Parathyroid adenoma (tissue), 2 donors: ENCODE measurements around the gene CCDC141.

Experiments used
- H2AFZ ChIP-seq: fragments of 300-600 bp; sonication (generic); one replicate; pipeline ENCODE4 v1.7.0; 2017; ENCODE audit warnings: antibody characterized with exemption, mild to moderate bottlenecking
- H3K27ac ChIP-seq: fragments of 300-600 bp; sonication (generic); one replicate; pipeline ENCODE4 v1.7.0; 2017
- H3K27me3 ChIP-seq: fragments of 300-600 bp; sonication (generic); one replicate; pipeline ENCODE4 v1.7.0; 2017; ENCODE audit warnings: low read length; ENCODE audit not compliant: control insufficient read depth, insufficient read depth
- H3K36me3 ChIP-seq: fragments of 300-600 bp; sonication (generic); one replicate; pipeline ENCODE4 v1.7.0; 2017; ENCODE audit warnings: low read length; ENCODE audit not compliant: control insufficient read depth, insufficient read depth
- H3K4me1 ChIP-seq: fragments of 300-600 bp; sonication (generic); one replicate; pipeline ENCODE4 v1.7.0; 2017; ENCODE audit warnings: control low read depth
- H3K4me2 ChIP-seq: fragments of 300-600 bp; sonication (generic); one replicate; pipeline ENCODE4 v1.7.0; 2017; ENCODE audit warnings: low read length
- H3K4me3 ChIP-seq: fragments of 300-600 bp; sonication (generic); one replicate; pipeline ENCODE4 v1.7.0; 2017; ENCODE audit warnings: low read depth, low read length
- H3K79me2 ChIP-seq: fragments of 300-600 bp; sonication (generic); one replicate; pipeline ENCODE4 v1.7.0; 2017; ENCODE audit warnings: control low read depth
- H3K9ac ChIP-seq: fragments of 300-600 bp; sonication (generic); one replicate; pipeline ENCODE4 v1.7.0; 2017; ENCODE audit warnings: mild to moderate bottlenecking
- H3K9me3 ChIP-seq: fragments of 300-600 bp; sonication (generic); one replicate; pipeline ENCODE4 v1.7.0; 2017; ENCODE audit warnings: low read length; ENCODE audit not compliant: control insufficient read depth
- CTCF ChIP-seq: fragments of 300-600 bp; sonication (generic); IDR thresholded peaks from one replicate; pipeline ENCODE4 v1.7.0; 2017; ENCODE audit warnings: antibody characterized with exemption, mild to moderate bottlenecking
- donor health status: primary hyperparathyroidism.

CCDC141 gene

GRCh38 chr2:178874529-178875240 is 175.3 kb downstream of the CCDC141 start:
- Histone ChIP-seq H3K4me2 (no peak overlapping the region), H3K4me3 (no peak overlapping the region), H3K27ac (no peak overlapping the region), H2AFZ (no peak overlapping the region), H3K79me2 (no peaks in the 10 kb centered on the region), H3K9me3 (no peaks in the 10 kb centered on the region), H3K36me3 (no peaks in the 10 kb centered on the region), H3K9ac (no peak overlapping the region), H3K4me1 (no peaks in the 10 kb centered on the region), H3K27me3 (no peaks in the 10 kb centered on the region)
- TF ChIP-seq CTCF, result no peak

DNA sequence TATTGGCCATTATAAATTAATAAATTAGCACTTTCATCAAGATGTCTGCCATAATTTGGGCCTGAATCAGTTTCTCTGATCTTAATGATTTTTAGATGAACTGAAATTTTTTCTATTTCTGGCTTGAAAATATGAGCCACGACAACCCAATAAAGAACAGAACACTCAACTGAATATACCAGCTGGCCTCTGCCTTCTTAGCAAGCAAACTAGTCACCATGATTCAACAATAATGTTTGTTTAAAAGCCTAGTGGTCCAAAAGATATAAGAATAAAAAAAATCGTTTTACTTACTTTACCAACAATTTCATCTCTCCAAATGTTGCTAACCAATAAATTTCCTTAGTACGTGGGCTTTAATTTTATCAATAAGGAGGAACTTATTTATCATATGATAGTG is 176.0 kb downstream of the CCDC141 start:
- Histone ChIP-seq H3K27me3 (no peaks in the 10 kb centered on the region), H3K9me3 (no peaks in the 10 kb centered on the region), H2AFZ (no peak overlapping the region), H3K4me3 (no peak overlapping the region), H3K4me2 (no peak overlapping the region), H3K4me1 (no peaks in the 10 kb centered on the region), H3K79me2 (no peaks in the 10 kb centered on the region), H3K36me3 (no peaks in the 10 kb centered on the region), H3K9ac (no peak overlapping the region), H3K27ac (no peak overlapping the region)
- no peak for TF ChIP-seq CTCF

- Histone ChIP-seq H3K4me1 (no peaks in the 10 kb centered on the region), H2AFZ (no peak overlapping the region), H3K27me3 (no peaks in the 10 kb centered on the region), H3K79me2 (no peaks in the 10 kb centered on the region), H3K9me3 (no peaks in the 10 kb centered on the region), H3K4me3 (no peak overlapping the region), H3K27ac (no peak overlapping the region), H3K9ac (no peak overlapping the region), H3K36me3 (no peaks in the 10 kb centered on the region), H3K4me2 (no peak overlapping the region)
- TF ChIP-seq CTCF, result no peak
Observed at GRCh38 chr2:178871536-178871935, 178.4 kb downstream of the CCDC141 start.

- Histone ChIP-seq H3K4me3 (no peak overlapping the region), H3K27me3 (no peaks in the 10 kb centered on the region), H3K9ac (no peak overlapping the region)
Observed at GRCh38 chr2:178870703-178871102, 179.2 kb downstream of the CCDC141 start.

More at GRCh38 chr2:178870703-178871102, 179.2 kb downstream of the CCDC141 start:
- Histone ChIP-seq H3K36me3 (no peaks in the 10 kb centered on the region), H2AFZ (no peak overlapping the region), H3K27ac (no peak overlapping the region), H3K4me2 (no peak overlapping the region), H3K9me3 (no peaks in the 10 kb centered on the region), H3K4me1 (no peaks in the 10 kb centered on the region), H3K79me2 (no peaks in the 10 kb centered on the region)
- no peak for TF ChIP-seq CTCF
